Measurements from ENCODE around the gene NOP56.

The NOP56 gene

DNA sequence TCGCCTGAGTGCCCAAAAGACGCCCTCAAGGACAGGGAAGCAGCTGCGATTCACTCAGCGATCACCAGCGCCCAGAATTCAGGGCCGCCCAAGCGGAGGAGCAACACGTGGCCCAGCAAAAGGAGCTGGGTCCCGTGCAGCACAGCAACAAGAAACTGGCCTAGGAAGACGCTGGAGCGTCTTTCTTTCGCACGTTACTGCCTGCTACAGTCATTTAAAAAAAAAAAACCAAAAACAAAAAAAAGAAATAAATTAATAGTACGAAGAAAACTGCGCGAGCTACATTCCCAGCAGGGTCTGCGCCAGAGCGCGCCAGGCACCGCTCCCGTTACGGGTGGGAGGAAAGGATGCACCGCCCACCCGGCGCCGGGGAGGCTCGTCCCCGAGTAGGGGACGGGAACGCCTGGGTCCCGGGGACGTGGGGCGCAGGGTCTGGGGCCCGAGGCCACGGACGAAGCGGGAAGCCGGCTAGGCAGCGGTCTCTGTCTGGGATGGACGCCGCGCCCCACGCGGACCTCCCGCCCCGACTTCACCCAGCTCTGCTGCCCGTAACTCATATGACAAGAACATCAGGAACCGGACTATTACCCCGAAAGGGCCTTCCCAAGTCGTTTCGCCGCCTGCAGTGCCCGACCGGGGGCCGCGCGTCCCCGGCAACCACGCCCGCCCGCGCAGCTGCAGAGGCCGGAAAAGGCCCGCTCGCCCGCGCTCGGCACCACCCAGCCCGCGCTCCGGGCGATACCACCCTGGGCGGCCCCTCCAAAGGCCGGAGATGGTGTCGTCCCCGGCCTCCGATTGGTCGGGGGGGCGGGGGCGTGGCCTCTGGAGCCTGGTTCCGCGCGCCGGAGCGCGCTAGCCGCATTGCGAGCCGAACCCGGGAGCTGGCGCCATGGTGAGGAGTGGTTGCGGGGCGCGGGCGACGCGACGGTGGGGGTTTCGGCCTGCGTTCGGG, at the start of gene NOP56:
TSS of gene NOP56 (plus strand) at position 861 of the 952 bp plus-strand sequence. CDS start at position 890, 29 bp downstream.
- DNase-seq (ENCODE audit: low spot score) = peak; percentile 92

DNA sequence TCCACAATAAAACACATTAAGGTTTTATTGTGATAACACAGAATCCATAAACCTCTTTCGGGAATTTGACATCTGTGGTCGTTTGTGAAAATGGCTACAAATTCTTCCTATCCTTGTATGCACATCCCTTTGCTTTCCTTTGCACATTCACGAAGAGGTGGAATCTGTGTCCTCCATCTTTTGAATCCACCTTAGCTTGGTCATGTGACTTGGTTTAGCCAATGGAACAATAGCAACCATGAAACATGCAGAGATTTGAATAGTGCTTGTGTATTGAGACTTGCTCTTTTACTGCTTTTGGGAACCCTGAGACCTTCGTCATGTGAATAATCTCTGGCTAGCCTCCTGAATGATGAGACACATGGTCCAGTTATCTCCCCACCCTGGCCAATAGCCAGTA, 49.7 kb upstream of the NOP56 start:
- no peak for DNase-seq (ENCODE audit: low spot score)

DNA sequence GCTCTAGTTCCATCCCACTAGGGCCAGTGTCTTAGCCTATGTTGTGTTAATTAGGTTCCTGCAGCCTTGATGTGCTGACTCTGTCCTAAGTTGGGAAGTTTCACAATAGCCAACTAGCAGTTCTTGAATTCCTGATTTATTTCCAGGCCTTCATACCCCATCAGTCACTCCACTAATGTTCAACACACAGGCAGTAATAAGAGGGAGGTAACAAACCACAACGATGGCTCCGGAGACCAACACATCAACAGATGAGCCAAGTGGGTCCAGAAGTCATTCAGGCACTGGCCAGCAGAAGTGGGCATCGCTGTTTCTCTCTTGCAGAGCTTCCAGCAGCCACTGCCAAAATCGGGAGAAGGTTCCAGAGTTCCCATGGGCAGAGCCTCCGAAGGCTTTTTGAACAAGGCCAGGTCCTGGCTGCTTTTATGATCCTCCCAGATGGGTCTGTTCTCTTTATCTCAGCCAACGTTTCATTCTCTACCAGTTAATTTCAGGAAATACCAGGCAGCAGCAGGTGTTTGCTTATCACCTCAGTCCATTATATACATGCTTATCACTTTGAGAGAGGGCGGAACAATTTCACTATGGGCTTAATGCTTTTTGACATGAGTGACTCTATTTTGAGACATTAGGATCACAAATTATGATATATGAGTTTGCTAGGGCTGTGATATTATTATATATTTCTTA, 48.5 kb upstream of the NOP56 start:
- no peak for DNase-seq (ENCODE audit: low spot score)

DNA sequence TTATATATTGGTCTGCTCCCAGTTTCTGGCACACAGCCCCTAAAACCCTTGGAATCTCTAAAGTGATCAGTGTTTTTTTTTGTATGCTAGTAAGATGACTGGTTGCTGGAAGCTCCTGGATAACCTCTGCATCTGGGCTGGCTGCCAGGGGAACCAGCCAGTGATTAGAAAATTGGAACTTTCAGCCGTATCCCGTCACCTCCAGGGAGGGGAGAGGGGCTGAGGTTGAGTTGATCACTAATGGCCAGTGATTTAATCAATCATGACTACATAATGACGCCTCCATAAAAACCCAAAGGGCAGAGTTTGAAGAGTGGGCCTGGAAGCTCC, 48.0 kb upstream of the NOP56 start:
- DNase-seq (ENCODE audit: low spot score) = no peak

DNA sequence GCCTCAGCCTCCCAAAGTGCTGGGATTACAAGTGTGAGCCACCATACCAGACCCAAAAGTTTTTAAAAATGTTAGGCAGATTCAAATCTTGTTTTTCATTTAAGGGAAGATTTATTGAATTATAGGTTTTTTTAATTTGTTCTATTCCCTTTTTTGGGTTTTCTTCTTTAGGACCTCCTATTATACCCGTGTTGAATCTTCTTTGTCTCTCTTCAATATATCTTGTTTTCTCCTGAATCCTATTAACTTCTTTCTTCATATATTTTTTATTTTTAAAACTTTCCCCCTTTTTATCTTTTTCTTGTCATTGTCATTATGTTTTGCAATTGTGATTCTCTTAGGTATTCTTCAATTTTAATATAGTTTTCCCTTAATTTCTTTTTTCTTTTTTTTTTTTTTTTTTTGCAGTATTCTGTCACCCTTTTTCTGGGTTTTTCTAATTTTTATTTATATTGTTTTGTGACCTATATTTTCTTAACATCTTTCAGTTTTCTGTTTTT, 45.9 kb upstream of the NOP56 start:
- DNase-seq (ENCODE audit: low spot score) = no peak

DNA sequence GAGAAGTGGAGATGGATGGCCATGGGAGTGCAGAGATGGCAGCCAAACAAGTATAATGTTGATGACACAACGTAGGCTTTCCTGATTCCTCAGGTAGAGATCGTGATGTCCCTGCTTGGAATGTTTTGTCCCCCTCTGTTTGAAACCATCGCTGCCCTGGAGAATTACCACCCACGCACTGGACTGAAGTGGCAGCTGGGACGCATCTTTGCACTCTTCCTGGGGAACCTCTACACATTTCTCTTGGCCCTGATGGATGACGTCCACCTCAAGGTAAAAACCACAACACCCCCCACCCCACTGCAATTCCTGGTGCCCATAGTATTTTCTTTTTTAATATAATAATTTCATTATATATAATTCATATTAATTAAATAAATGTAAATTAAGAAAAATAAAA, 42.1 kb upstream of the NOP56 start:
- DNase-seq (ENCODE audit: low spot score) = no peak

GRCh38 chr20:2610941-2611720, 41.3 kb upstream of the NOP56 start:
- DNase-seq (ENCODE audit: low spot score) = peak; percentile 4

- no peak for DNase-seq (ENCODE audit: low spot score)
Observed at GRCh38 chr20:2612073-2612472, 40.4 kb upstream of the NOP56 start.

DNA sequence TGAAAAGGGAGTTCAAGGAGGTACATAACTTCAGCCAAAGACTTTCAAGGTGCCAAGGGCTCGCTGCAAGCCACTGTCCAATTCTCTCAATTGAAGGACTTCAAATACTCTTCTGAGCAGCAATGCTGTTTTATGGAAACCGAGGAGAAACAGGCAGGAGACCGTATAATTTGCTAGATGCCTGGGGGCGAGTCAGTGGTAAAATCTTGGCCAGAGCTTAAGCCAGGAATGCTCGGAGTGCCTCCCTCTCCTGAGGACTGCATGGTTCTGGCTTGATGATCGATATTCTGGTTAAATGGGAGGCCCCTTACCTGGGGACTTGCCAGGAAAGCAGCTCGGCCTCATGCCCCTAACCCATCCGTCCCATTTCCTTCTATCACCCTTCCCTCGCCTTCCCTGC, 35.8 kb upstream of the NOP56 start:
- DNase-seq (ENCODE audit: low spot score) = no peak

DNA sequence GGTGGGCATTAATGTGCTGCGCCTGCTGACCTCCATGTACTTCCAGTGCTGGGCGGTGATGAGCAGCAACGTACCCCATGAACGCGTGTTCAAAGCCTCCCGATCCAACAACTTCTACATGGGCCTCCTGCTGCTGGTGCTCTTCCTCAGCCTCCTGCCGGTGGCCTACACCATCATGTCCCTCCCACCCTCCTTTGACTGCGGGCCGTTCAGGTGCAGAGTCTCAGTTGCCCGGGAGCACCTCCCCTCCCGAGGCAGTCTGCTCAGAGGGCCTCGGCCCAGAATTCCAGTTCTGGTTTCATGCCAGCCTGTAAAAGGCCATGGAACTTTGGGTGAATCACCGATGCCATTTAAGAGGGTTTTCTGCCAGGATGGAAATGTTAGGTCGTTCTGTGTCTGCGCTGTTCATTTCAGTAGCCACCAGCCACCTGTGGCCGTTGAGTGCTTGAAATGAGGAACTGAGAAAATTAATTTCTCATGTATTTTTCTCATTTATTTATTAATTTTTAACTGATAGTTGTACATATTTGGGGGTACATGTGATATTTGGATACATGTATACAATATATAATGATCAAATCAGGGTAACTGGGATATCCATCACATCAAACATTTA, 35.2 kb upstream of the NOP56 start:
- no peak for DNase-seq (ENCODE audit: low spot score)

GRCh38 chr20:2618815-2619214, 33.6 kb upstream of the NOP56 start:
- DNase-seq (ENCODE audit: low spot score) = no peak

DNA sequence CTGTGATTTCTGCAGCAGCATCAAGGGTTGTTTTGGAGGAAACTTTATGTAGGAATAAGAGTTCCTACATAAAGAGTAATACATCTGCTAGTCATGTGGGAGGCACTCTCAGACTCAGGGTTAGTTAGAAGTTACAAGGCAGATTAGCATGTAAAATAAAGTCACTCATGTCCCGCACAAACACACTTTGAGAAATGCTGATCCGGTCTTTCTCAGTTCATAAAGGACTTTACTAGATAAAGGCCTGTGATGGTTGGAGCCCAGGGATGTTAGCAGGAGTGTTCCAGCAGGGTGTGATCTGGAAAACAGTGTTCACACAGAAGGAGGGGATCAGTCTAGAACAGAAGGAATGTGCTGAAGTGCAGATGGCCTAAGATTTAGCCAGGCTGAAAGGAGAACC, 33.1 kb upstream of the NOP56 start:
- DNase-seq (ENCODE audit: low spot score) = no peak

DNA sequence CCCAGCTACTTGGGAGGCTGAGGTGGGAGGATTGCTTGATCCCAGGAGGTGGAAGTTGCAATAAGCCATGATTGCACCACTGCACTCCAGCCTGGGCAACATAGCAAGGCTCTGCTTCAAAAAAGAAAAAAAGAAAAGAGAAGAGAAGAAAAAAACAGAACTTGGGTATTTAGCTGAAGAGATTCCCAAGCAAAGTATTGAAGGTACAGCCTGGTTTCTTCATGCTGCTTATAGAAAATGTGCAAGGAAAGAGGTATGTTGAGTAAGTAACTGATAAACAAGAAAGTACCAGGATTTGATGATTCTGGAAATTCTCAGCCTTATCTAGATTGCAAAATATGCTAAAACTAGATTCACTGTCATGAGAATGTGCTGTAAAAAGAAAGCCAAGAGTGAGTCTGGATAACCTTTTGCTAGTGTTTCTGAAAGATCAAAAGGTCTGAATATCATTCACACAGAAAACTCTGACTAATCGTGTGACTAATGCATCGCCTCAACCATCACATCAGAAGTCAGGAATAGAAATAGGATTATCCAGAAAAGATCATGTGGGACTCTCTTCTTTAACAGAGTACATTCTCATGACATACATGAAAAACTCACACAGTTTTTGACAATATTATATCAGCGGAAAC, 32.4 kb upstream of the NOP56 start:
- peak; percentile 57 for DNase-seq (ENCODE audit: low spot score)

GRCh38 chr20:2624190-2624589, 28.2 kb upstream of the NOP56 start:
- DNase-seq (ENCODE audit: low spot score) = no peak

- DNase-seq (ENCODE audit: low spot score) = no peak
Observed at GRCh38 chr20:2625062-2625461, 27.4 kb upstream of the NOP56 start.

DNA sequence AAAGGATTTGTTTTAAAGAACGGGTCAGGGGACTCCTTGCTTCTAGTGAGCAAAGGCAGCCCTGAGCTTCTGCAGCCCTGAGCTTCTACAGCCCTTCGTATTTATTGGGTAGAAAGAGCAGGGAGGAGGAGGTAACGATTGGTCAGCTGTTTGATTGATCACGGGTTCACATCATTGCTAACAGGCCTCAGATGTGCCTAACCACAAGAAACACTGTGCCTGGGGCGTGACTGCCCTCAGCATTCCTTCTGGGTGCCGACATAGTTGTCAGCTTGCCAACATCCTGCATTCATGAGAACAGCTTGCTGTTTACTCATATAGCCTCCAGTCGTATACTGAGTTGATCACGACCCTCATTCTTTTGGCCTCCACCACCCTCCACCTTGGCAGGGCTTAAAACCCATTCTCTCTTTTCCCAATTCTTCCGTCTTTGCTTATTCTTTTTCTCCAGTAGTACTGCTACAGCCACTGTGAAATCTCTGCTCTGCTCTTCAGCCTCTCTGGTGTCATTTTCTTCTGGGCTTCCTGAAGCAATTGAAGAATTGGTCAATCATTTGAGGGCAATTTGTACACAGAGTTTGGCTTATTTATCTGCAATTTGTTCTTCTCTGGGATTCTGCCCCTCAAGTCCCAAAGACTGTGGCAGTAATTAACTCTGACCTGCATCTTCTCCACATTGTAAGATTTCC, 25.4 kb upstream of the NOP56 start:
- DNase-seq (ENCODE audit: low spot score) = peak; percentile 87

- no peak for DNase-seq (ENCODE audit: low spot score)
Observed at GRCh38 chr20:2631228-2631627, 21.2 kb upstream of the NOP56 start.

GRCh38 chr20:2633381-2633780, 19.1 kb upstream of the NOP56 start:
- DNase-seq (ENCODE audit: low spot score) = no peak

DNA sequence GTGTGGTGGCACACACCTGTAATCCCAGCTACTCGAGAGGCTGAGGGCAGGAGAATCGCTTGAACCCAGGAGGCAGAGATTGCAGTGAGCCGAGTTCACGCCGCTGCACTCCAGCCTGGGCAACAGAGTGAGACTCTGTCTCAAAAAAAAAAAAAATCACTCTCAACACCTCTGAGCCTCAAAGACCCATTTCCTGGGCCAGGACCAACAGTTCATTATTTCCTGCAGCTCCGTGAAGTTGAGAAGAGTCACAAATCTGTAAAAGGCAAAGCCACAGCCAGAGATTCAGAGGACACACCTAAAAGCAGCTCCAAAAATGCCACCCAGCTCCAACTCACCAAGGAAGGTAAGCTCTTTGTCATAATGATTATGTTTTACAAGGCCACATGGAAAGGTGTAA, 15.2 kb upstream of the NOP56 start:
- DNase-seq (ENCODE audit: low spot score) = no peak

GRCh38 chr20:2640260-2640659, 12.2 kb upstream of the NOP56 start:
- DNase-seq (ENCODE audit: low spot score) = no peak

- no peak for DNase-seq (ENCODE audit: low spot score)
Observed at GRCh38 chr20:2640899-2641298, 11.5 kb upstream of the NOP56 start.

Measured in kidney tubule cell (primary cell).